Esophagus muscularis mucosa (tissue), 4 donors: ENCODE measurements around the gene ERGIC1. TPM values are rescaled to one million over a fixed set of nuclear protein-coding genes. Genes with fewer than 3 reads are reported as not detected.

Source experiments
- DNase-seq: peaks from one replicate; pipeline ENCODE4 v3.0.0-alpha.2; 2017; ENCODE audit errors: extremely low spot score
- H3K27ac ChIP-seq, 4 donors: fragments of 200-600 bp; sonication (generic); replicated peaks in 1 of 4; 1 replicate in 3 of 4; 2 replicates in 1 of 4; pipeline ENCODE4 v1.5.1; 2016 to 2019; ENCODE audit warnings: mild to moderate bottlenecking in 1 of 4
- H3K27me3 ChIP-seq, 4 donors: fragments of 200-600 bp; sonication (generic); one replicate each; pipeline versions ENCODE4 v1.5.1 to v1.6.0; 2016 to 2019
- H3K36me3 ChIP-seq, 4 donors: fragments of 200-600 bp; sonication (generic); one replicate each; pipeline ENCODE4 v1.5.1; 2016 to 2019
- H3K4me1 ChIP-seq, 4 donors: fragments of 200-600 bp; sonication (generic); one replicate each; pipeline ENCODE4 v1.5.1; 2016 to 2019
- H3K4me3 ChIP-seq, 4 donors: fragments of 200-600 bp; sonication (generic); 1 replicate in 2 of 4; 2 replicates in 2 of 4; pipeline ENCODE4 v1.5.1; 2016 to 2019; ENCODE audit warnings: mild to moderate bottlenecking in 4 of 4, moderate library complexity in 1 of 4
- H3K9me3 ChIP-seq, 4 donors: fragments of 200-600 bp; sonication (generic); 1 replicate in 3 of 4; 2 replicates in 1 of 4; pipeline ENCODE4 v1.5.1; 2016 to 2019
- CTCF ChIP-seq, 3 experiments: fragments of 200-600 bp in 2 of 3; fragments of 450-650 bp in 1 of 3; sonication (generic) in 2 of 3; IDR thresholded peaks; one replicate each; pipeline ENCODE4 v1.5.1; 2017 to 2019; ENCODE audit warnings: antibody characterized with exemption in 3 of 3, mild to moderate bottlenecking in 2 of 3, moderate library complexity in 1 of 3
- EP300 ChIP-seq: sonication (generic); formaldehyde crosslinking; IDR thresholded peaks from one replicate; pipeline ENCODE4 v1.6.1; 2017; ENCODE audit warnings: antibody characterized with exemption
- POLR2A ChIP-seq: fragments of 450-650 bp; IDR thresholded peaks from one replicate; pipeline ENCODE4 v1.6.1; 2017; ENCODE audit warnings: antibody characterized with exemption, moderate library complexity, mild to moderate bottlenecking, low read depth
- POLR2AphosphoS5 ChIP-seq, 2 donors: sonication (generic); formaldehyde crosslinking; IDR thresholded peaks; one replicate each; pipeline ENCODE4 v1.6.1; 2017; ENCODE audit warnings: antibody characterized with exemption in 2 of 2
- WGBS: methylation state at CpG from one replicate; pipeline ENCODE4 v1.1.5; 2018; 5-methylcytosine and 5-hydroxymethylcytosine counted together
- intact Hi-C: fragments of 100-400 bp; cut with DNase I; formaldehyde crosslinking; loops from one replicate; pipeline ENCODE4 v1.15.1; 2023
- total RNA-seq, 4 donors: library from RNA; depleted of rRNA; stranded (reverse); fragments of >200 nt; gene quantifications; one replicate each; pipeline versions ENCODE4 v1.1.0 to v1.2.1, GENCODE V29; 2016

ERGIC1 gene
- total RNA-seq, 4 donors from 2014 or later: 105 to 161 (median 145) TPM

GRCh38 chr5:172902497-172903472 lies 68.7 kb downstream of the ERGIC1 start:
- DNase-seq: peak; percentile 97
- Histone ChIP-seq H3K36me3 (peaks cover 0 to 11% (median 5%) of the 10 kb centered on the region in 4 donors), H3K4me1 (peaks cover 69 to 96% (median 90%) of the 10 kb centered on the region in 4 donors), H3K27me3 (no peaks in the 10 kb centered on the region), H3K27ac (peak overlapping the region; percentile 90 to 99 (median 96)), H3K4me3 (no peak overlapping the region), H3K9me3 (no peaks in the 10 kb centered on the region)
- WGBS: 54% methylated on average over 25 of the region's 25 CpGs
- intact Hi-C loops: loop anchor here (2.0 kb wide), 2 partner anchors 34 to 132 kb away; partner anchors contain the start of gene DUSP1
- TF ChIP-seq EP300: peak; percentile 94
- peak; percentile 51 to 56 (median 53) for TF ChIP-seq CTCF (IDR thresholded peaks at IDR 0.05)
- TF ChIP-seq POLR2AphosphoS5 (IDR thresholded peaks at IDR 0.05): peak; percentile 90 to 94
- no peak for TF ChIP-seq POLR2A

- no peak overlapping the region for H3K4me3 ChIP-seq
- TF ChIP-seq POLR2AphosphoS5 (IDR thresholded peaks at IDR 0.05): peak; percentile 51 to 60
- no peak for TF ChIP-seq POLR2A
- H3K36me3 ChIP-seq: peaks cover 0 to 11% (median 5%) of the 10 kb centered on the region in 4 donors
- intact Hi-C loops: loop anchor here (2.0 kb wide), 2 partner anchors 35 to 133 kb away; partner anchors contain the start of gene DUSP1
- WGBS: 52% methylated on average over 4 of the region's 4 CpGs
- peak overlapping the region; percentile 90 to 99 (median 96) for H3K27ac ChIP-seq
- H3K9me3 ChIP-seq: no peaks in the 10 kb centered on the region
- peaks cover 62 to 88% (median 81%) of the 10 kb centered on the region in 4 donors for H3K4me1 ChIP-seq
- no peak for DNase-seq
- H3K27me3 ChIP-seq: no peaks in the 10 kb centered on the region
Observed at GRCh38 chr5:172903790-172904189, 69.7 kb downstream of the ERGIC1 start.

- DNase-seq: no peak
- TF ChIP-seq POLR2A (no peak), EP300 (no peak)
- H3K36me3 ChIP-seq: peaks cover 0 to 11% (median 5%) of the 10 kb centered on the region in 4 donors
- 52% methylated on average over 4 of the region's 4 CpGs for WGBS
- H3K27me3 ChIP-seq: no peaks in the 10 kb centered on the region
- H3K4me3 ChIP-seq: no peak overlapping the region
- peak overlapping the region; percentile 90 to 99 (median 96) for H3K27ac ChIP-seq
- intact Hi-C loops: no loop called here
- no peaks in the 10 kb centered on the region for H3K9me3 ChIP-seq
- peaks cover 62 to 85% (median 78%) of the 10 kb centered on the region in 4 donors for H3K4me1 ChIP-seq
Observed at GRCh38 chr5:172904312-172904642, 70.2 kb downstream of the ERGIC1 start.

GRCh38 chr5:172904643-172905345 lies 70.7 kb downstream of the ERGIC1 start:
- TF ChIP-seq EP300: peak; percentile 94
- peak; percentile 79 to 94 for TF ChIP-seq POLR2AphosphoS5 (IDR thresholded peaks at IDR 0.05)
- no peak for TF ChIP-seq POLR2A
- TF ChIP-seq CTCF (IDR thresholded peaks at IDR 0.05): no peak
- DNase-seq: no peak
- 19% methylated on average over 6 of the region's 13 CpGs for WGBS
- peaks cover 62 to 82% (median 77%) of the 10 kb centered on the region in 4 donors for H3K4me1 ChIP-seq
- intact Hi-C loops: no loop called here
- H3K9me3 ChIP-seq: no peaks in the 10 kb centered on the region
- no peaks in the 10 kb centered on the region for H3K27me3 ChIP-seq
- peaks cover 0 to 10% (median 3%) of the 10 kb centered on the region in 4 donors for H3K36me3 ChIP-seq
- peak overlapping the region; percentile 90 to 99 (median 96) for H3K27ac ChIP-seq
- H3K4me3 ChIP-seq: no peak overlapping the region

GRCh38 chr5:172905346-172906140 lies 71.5 kb downstream of the ERGIC1 start:
- peak overlapping the region; percentile 90 to 99 (median 96) for H3K27ac ChIP-seq
- intact Hi-C loops: no loop called here
- peaks cover 0 to 10% (median 3%) of the 10 kb centered on the region in 4 donors for H3K36me3 ChIP-seq
- no peak for DNase-seq
- H3K9me3 ChIP-seq: no peaks in the 10 kb centered on the region
- no peaks in the 10 kb centered on the region for H3K27me3 ChIP-seq
- peak in 1 of 2 donors; percentile 3 for TF ChIP-seq POLR2AphosphoS5 (IDR thresholded peaks at IDR 0.05)
- no peak for TF ChIP-seq POLR2A
- no peak overlapping the region for H3K4me3 ChIP-seq
- peaks cover 61 to 75% (median 71%) of the 10 kb centered on the region in 4 donors for H3K4me1 ChIP-seq
- 88% methylated on average over 24 of the region's 26 CpGs for WGBS
